HepG2 (cell line): Measurements from ENCODE around the gene MCC. TPM values are rescaled to one million over a fixed set of nuclear protein-coding genes. Genes with fewer than 3 reads are reported as not detected.
A peak's percentile ranks its signal among the peaks of the same experiment; 100 is the strongest.

Source experiments
- ATAC-seq: fragments of 200-7000 bp; cut with Tn5 transposase; 3 replicates; pipeline ENCODE4 v1.9.1; 2020; ENCODE audit warnings: mild to moderate bottlenecking, moderate library complexity
- BruUV-seq: library from RNA; stranded (reverse); fragments of 400-500 nt; replicated peaks from 2 replicates; lab custom pipeline; 2021; lab: Mats Ljungman, UMichigan
- CTCF ChIA-PET: fragments of 300-600 bp; formaldehyde crosslinking; extraction: SDS; loops from one replicate; lab custom pipeline; 2021; ENCODE audit warnings: low total read pairs, inconsistent platforms, low intra/inter-chr PET ratio; lab: Yijun Ruan, JAX
- POLR2A ChIA-PET: fragments of 350-600 bp; sonication (Branson Sonifier 250); formaldehyde crosslinking; loops from one replicate; lab custom pipeline; 2020; ENCODE audit warnings: antibody characterized with exemption, inconsistent platforms; lab: Yijun Ruan, JAX
- DNase-seq: peaks from one replicate; pipeline ENCODE4 v3.0.0-alpha.2; 2015; ENCODE audit warnings: low spot score
- FAIRE-seq: peaks from 3 replicates; lab custom pipeline; 2011; peaks lifted over from hg19 to GRCh38; lab: Jason Lieb, UNC
- H2AFZ ChIP-seq: one replicate; pipeline ENCODE4 v1.6.1; 2011; ENCODE audit warnings: low read length, inconsistent platforms
- H3K27ac ChIP-seq: fragments of 300-600 bp; 3 replicates; pipeline ENCODE4 v1.8.0; 2011; ENCODE audit warnings: mixed run types, mild to moderate bottlenecking, mixed read lengths, low read length, inconsistent platforms; ENCODE audit not compliant: insufficient read depth; ENCODE audit errors: extremely low read length
- H3K27me3 ChIP-seq, 2 experiments: fragments of 200-600 bp in 1 of 2; 2 replicates in 1 of 2; 3 replicates in 1 of 2; pipeline versions ENCODE4 v1.6.0 to v1.8.0; 2011; ENCODE audit warnings: low read length in 2 of 2, mild to moderate bottlenecking in 2 of 2, moderate library complexity in 2 of 2, inconsistent platforms in 1 of 2; ENCODE audit not compliant: insufficient read depth in 2 of 2, control insufficient read depth in 1 of 2
- H3K36me3 ChIP-seq, 2 experiments: fragments of 200-600 bp in 1 of 2; replicated peaks in 1 of 2; 2 replicates in 1 of 2; 3 replicates in 1 of 2; pipeline versions ENCODE4 v1.5.1 to v1.8.0; 2011; ENCODE audit warnings: low read length in 2 of 2, inconsistent platforms in 1 of 2; ENCODE audit not compliant: insufficient read depth in 2 of 2, control insufficient read depth in 1 of 2
- H3K4me1 ChIP-seq: 2 replicates; pipeline ENCODE4 v1.5.1; 2012; ENCODE audit warnings: low read length, inconsistent platforms; ENCODE audit not compliant: insufficient read depth
- H3K4me2 ChIP-seq: 2 replicates; pipeline ENCODE4 v1.6.0; 2011; ENCODE audit warnings: low read depth, low read length, inconsistent platforms
- H3K4me3 ChIP-seq, 3 experiments: fragments of 200-600 bp in 1 of 3; sonication (generic), shearing (Covaris generic) in 1 of 3; replicated peaks in 1 of 3; 2 replicates each; pipeline ENCODE4 v1.5.1; 2011 to 2016; ENCODE audit warnings: low read length in 3 of 3, inconsistent platforms in 2 of 3, low read depth in 2 of 3, mild to moderate bottlenecking in 2 of 3, control low read depth in 1 of 3, mixed read lengths in 1 of 3; ENCODE audit not compliant: insufficient read depth in 1 of 3
- H3K79me2 ChIP-seq: one replicate; pipeline ENCODE4 v1.6.1; 2011; ENCODE audit warnings: low read length, inconsistent platforms; ENCODE audit not compliant: insufficient read depth
- H3K9ac ChIP-seq: 2 replicates; pipeline ENCODE4 v1.6.0; 2011; ENCODE audit warnings: mild to moderate bottlenecking, low read depth, low read length, inconsistent platforms; ENCODE audit not compliant: insufficient read depth
- H3K9me3 ChIP-seq: 2 replicates; pipeline ENCODE4 v1.5.1; 2012; ENCODE audit warnings: mild to moderate bottlenecking, low read length
- H4K20me1 ChIP-seq: 2 replicates; pipeline ENCODE4 v1.6.0; 2011; ENCODE audit warnings: inconsistent platforms, mild to moderate bottlenecking, low read length, moderate library complexity; ENCODE audit not compliant: insufficient read depth
- CBX2 ChIP-seq, 2 experiments: fragments of 200-600 bp in 1 of 2; sonication (generic); formaldehyde crosslinking in 1 of 2; IDR thresholded peaks; 2 replicates each; pipeline versions ENCODE4 v1.7.0 to v1.8.1; 2018 to 2022; ENCODE audit warnings: low read depth in 2 of 2, low read length in 1 of 2, mild to moderate bottlenecking in 1 of 2, missing genetic modification reagents in 1 of 2
- CBX5 ChIP-seq: sonication (generic); formaldehyde crosslinking; IDR thresholded peaks from 2 replicates; pipeline ENCODE4 v1.4.0; 2020; ENCODE audit warnings: missing genetic modification reagents, borderline replicate concordance
- MAFF ChIP-seq: IDR thresholded peaks from 2 replicates; pipeline ENCODE4 v1.6.1; 2011; ENCODE audit warnings: low read depth, low read length, improper control_type of control experiment
- MAFK ChIP-seq, 2 experiments: IDR thresholded peaks in 1 of 2; conservative IDR thresholded peaks in 1 of 2; 2 replicates each; pipeline ENCODE4 v1.6.1; 2011; ENCODE audit warnings: improper control_type of control experiment in 2 of 2, low read length in 2 of 2
- ZIK1 ChIP-seq: sonication (generic); formaldehyde crosslinking; IDR thresholded peaks from 2 replicates; pipeline ENCODE4 v1.5.0; 2020; ENCODE audit warnings: mild to moderate bottlenecking, low read depth, missing genetic modification reagents, borderline replicate concordance
- ZNF350 ChIP-seq: sonication (generic); formaldehyde crosslinking; IDR thresholded peaks from 2 replicates; pipeline ENCODE4 v1.4.0; 2020; ENCODE audit warnings: mild to moderate bottlenecking, low read depth, missing genetic modification reagents, borderline replicate concordance
- WGBS: methylation state at CpG from one replicate; pipeline ENCODE4 v1.1.6; 2017; ENCODE audit warnings: low lambda C conversion rate; 5-methylcytosine and 5-hydroxymethylcytosine counted together
- in situ Hi-C: cut with HindIII; loops from 2 replicates; pipeline ENCODE4 v1.10.0; 2017; ENCODE audit warnings: low pct_unique_long_range_greater_than_20kb; ENCODE audit not compliant: extremely low pct_ligation_motif_present
- intact Hi-C: fragments of 100-400 bp; cut with micrococcal nuclease; formaldehyde crosslinking; loops from one replicate; pipeline ENCODE4 v1.10.0; 2022; ENCODE audit not compliant: unreplicated experiment
- polyA plus RNA-seq, 8 experiments: library from polyadenylated mRNA; depleted of rRNA in 3 of 8; stranded (reverse) in 7 of 8; unstranded in 1 of 8; fragments of >200 nt; fragmentation: Illumina TruSeq in 4 of 8; extraction: Trizol in 4 of 8; gene quantifications; 2 replicates each; pipeline versions ENCODE4 v1.2.1 to v1.2.3, GENCODE V29; 2011 to 2016; ENCODE audit warnings: low read depth in 4 of 8, missing spikeins in 1 of 8, mixed read lengths in 1 of 8; ENCODE audit not compliant: insufficient read depth in 1 of 8
- total RNA-seq, 5 experiments: library from RNA; depleted of rRNA; stranded (reverse); fragments of >200 nt; fragmentation: Illumina TruSeq; extraction: Trizol; gene quantifications; 2 replicates each; pipeline ENCODE4 v1.2.3, GENCODE V29; 2016; ENCODE audit warnings: low read depth in 1 of 5

The MCC gene
- total and polyA plus RNA-seq, 2 of the 13 experiments (the other 11 are each of a cell fraction or from before 2014, with no cell fraction given), result 0.55 to 2.4 TPM

DNA sequence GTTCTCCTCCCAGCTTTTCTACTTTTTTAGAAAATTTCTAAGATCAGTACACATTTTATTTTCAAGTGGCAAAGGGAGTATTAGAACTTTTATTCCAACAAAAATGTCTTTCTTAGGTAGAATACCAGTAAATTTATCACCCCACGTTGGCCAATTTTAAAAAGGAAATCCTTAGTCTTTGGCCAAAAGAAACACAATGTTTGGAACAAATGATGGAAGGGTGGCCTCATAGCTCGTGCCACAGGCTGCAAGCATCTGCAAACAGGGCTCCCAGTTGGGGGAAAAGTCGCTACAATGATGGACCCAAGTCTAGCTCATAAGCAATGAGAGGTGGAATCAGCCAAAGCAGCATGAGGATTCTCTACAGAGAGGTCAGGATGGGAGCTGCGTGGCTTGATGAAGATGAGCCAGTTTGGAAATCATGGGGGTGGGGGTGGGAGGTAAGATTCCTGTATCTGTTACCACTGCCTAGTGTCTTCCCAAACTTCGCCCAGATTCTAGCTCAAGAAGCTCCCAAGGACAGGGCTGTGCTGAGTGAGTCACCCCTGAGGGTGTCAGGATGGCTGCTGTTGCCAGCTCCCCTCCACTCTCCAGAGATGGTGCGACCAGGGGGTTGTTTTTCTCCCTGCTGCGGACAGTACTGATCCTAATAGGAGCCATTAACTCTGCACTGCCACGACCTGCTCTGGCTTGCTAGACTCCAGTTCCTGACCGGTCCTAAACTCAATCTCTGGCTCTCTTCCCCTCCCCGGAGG, 436.0 kb downstream of the MCC start (continued):
- TF ChIP-seq CBX5 (CRISPR knock-in tag), result no peak
- no peak for TF ChIP-seq ZNF350 (CRISPR knock-in tag)

GRCh38 chr5:113050721-113051382, 437.4 kb downstream of the MCC start:
- ChIA-PET POLR2A (no interaction called here), CTCF (no interaction called here)
- WGBS, result 67% methylated on average over 9 of the region's 9 CpGs
- no peak overlapping the region for H3K9ac ChIP-seq
- ATAC-seq, result no peak
- no peak overlapping the region for H3K4me3 ChIP-seq
- in situ Hi-C loops, result no loop called here
- intact Hi-C loops, result no loop called here
- H4K20me1 ChIP-seq, result no peaks in the 10 kb centered on the region
- DNase-seq, result no peak
- FAIRE-seq, result no peak
- H3K36me3 ChIP-seq, result no peaks in the 10 kb centered on the region
- BruUV-seq, result no TSS peak
- no peak overlapping the region for H3K27ac ChIP-seq
- H3K4me1 ChIP-seq, result no peaks in the 10 kb centered on the region
- no peak overlapping the region for H3K4me2 ChIP-seq
- TF ChIP-seq CBX2 (IDR thresholded peaks at IDR 0.05; ENCODE audit: low read depth, low read length), result no peak
- TF ChIP-seq CBX2 (CRISPR knock-in tag; IDR thresholded peaks at IDR 0.05; ENCODE audit: low read depth), result no peak
- peak; percentile 88 for TF ChIP-seq MAFF
- TF ChIP-seq MAFK (conservative IDR thresholded peaks at IDR 0.05 in 1 of 2, IDR thresholded peaks at IDR 0.05 in 1 of 2; ENCODE audit: low read length in 2 of 2), result peak; percentile 83 to 90
- TF ChIP-seq ZIK1 (CRISPR knock-in tag), result no peak
- TF ChIP-seq, all 625 proteins: peak for 2
- H2AFZ ChIP-seq, result no peak overlapping the region
- no peaks in the 10 kb centered on the region for H3K9me3 ChIP-seq
- H3K79me2 ChIP-seq, result no peaks in the 10 kb centered on the region
- no peaks in the 10 kb centered on the region for H3K27me3 ChIP-seq
